ENCODE data around the gene PRR23B. TPM values are rescaled to one million over a fixed set of nuclear protein-coding genes. Genes with fewer than 3 reads are reported as not detected.

PRR23B gene
- total RNA-seq, 1 donor from 2014 or later: not detected

- Mint-ChIP-seq H3K27ac (no peak overlapping the region), H3K4me3 (no peak overlapping the region), H3K27me3 (ENCODE audit: low read depth) (peaks cover 70% of the 10 kb centered on the region), H3K36me3 (no peaks in the 10 kb centered on the region), H3K4me1 (peaks cover 2% of the 10 kb centered on the region), H3K9me3 (no peaks in the 10 kb centered on the region)
- no peak for DNase-seq (ENCODE audit: low spot score in 2 of 2, unreplicated experiment in 2 of 2)
- no peak for TF ChIP-seq CTCF (IDR thresholded peaks at IDR 0.05; ENCODE audit: unreplicated experiment)
Observed at GRCh38 chr3:138984816-138985215, 35.9 kb downstream of the PRR23B start.

- TF ChIP-seq CTCF (IDR thresholded peaks at IDR 0.05; ENCODE audit: unreplicated experiment): no peak
- no peaks in the 10 kb centered on the region for H3K4me1 Mint-ChIP-seq
- peaks cover 29% of the 10 kb centered on the region for H3K27me3 Mint-ChIP-seq (ENCODE audit: low read depth)
- DNase-seq (ENCODE audit: low spot score in 2 of 2, unreplicated experiment in 2 of 2): no peak
- H3K4me3 Mint-ChIP-seq: no peak overlapping the region
- H3K36me3 Mint-ChIP-seq: no peaks in the 10 kb centered on the region
- no peak overlapping the region for H3K27ac Mint-ChIP-seq
- no peaks in the 10 kb centered on the region for H3K9me3 Mint-ChIP-seq
Observed at GRCh38 chr3:138976047-138976446, 44.7 kb downstream of the PRR23B start.

- no peak overlapping the region for H3K27ac Mint-ChIP-seq
- no peaks in the 10 kb centered on the region for H3K4me1 Mint-ChIP-seq
- TF ChIP-seq CTCF (IDR thresholded peaks at IDR 0.05; ENCODE audit: unreplicated experiment): no peak
- H3K4me3 Mint-ChIP-seq: no peak overlapping the region
- peaks cover 28% of the 10 kb centered on the region for H3K27me3 Mint-ChIP-seq (ENCODE audit: low read depth)
- H3K9me3 Mint-ChIP-seq: no peaks in the 10 kb centered on the region
- no peaks in the 10 kb centered on the region for H3K36me3 Mint-ChIP-seq
- DNase-seq (ENCODE audit: low spot score in 2 of 2, unreplicated experiment in 2 of 2): no peak
Observed at GRCh38 chr3:138975351-138975750, 45.4 kb downstream of the PRR23B start.

- no peak for TF ChIP-seq CTCF (IDR thresholded peaks at IDR 0.05; ENCODE audit: unreplicated experiment)
- Mint-ChIP-seq H3K9me3 (no peaks in the 10 kb centered on the region), H3K4me1 (no peaks in the 10 kb centered on the region), H3K27ac (no peak overlapping the region), H3K27me3 (ENCODE audit: low read depth) (peaks cover 29% of the 10 kb centered on the region), H3K36me3 (no peaks in the 10 kb centered on the region), H3K4me3 (no peak overlapping the region)
- no peak for DNase-seq (ENCODE audit: low spot score in 2 of 2, unreplicated experiment in 2 of 2)
Observed at GRCh38 chr3:138974462-138974861, 46.3 kb downstream of the PRR23B start.

GRCh38 chr3:138972941-138973340 lies 47.8 kb downstream of the PRR23B start:
- H3K27ac Mint-ChIP-seq: no peak overlapping the region
- H3K36me3 Mint-ChIP-seq: no peaks in the 10 kb centered on the region
- no peaks in the 10 kb centered on the region for H3K9me3 Mint-ChIP-seq
- H3K4me1 Mint-ChIP-seq: no peaks in the 10 kb centered on the region
- H3K4me3 Mint-ChIP-seq: no peak overlapping the region
- no peak for DNase-seq (ENCODE audit: low spot score in 2 of 2, unreplicated experiment in 2 of 2)
- TF ChIP-seq CTCF (IDR thresholded peaks at IDR 0.05; ENCODE audit: unreplicated experiment): no peak
- H3K27me3 Mint-ChIP-seq (ENCODE audit: low read depth): peaks cover 34% of the 10 kb centered on the region

GRCh38 chr3:138971766-138972320 lies 48.9 kb downstream of the PRR23B start:
- no peak for DNase-seq (ENCODE audit: low spot score in 2 of 2, unreplicated experiment in 2 of 2)
- no peaks in the 10 kb centered on the region for H3K36me3 Mint-ChIP-seq
- H3K9me3 Mint-ChIP-seq: no peaks in the 10 kb centered on the region
- H3K27ac Mint-ChIP-seq: no peak overlapping the region
- no peaks in the 10 kb centered on the region for H3K4me1 Mint-ChIP-seq
- H3K4me3 Mint-ChIP-seq: no peak overlapping the region
- H3K27me3 Mint-ChIP-seq (ENCODE audit: low read depth): peaks cover 33% of the 10 kb centered on the region
- TF ChIP-seq CTCF (IDR thresholded peaks at IDR 0.05; ENCODE audit: unreplicated experiment): no peak
